SK-N-SH treated with all-trans-retinoic acid at 6 μM for 48 hours (cell line): Measurements from ENCODE around the gene PLEKHG3.

Experiments
- ATAC-seq: fragments of 200-7000 bp; cut with Tn5 transposase; 3 replicates; pipeline ENCODE4 v1.9.1; 2020; ENCODE audit warnings: mild to moderate bottlenecking, moderate library complexity
- ARNTL ChIP-seq: fragments of 450-650 bp; formaldehyde crosslinking; IDR thresholded peaks from 2 replicates; pipeline ENCODE4 v1.5.0; 2020; ENCODE audit warnings: low read depth, mild to moderate bottlenecking, moderate library complexity, borderline replicate concordance
- BACH2 ChIP-seq: fragments of 250-450 bp; sonication (Bioruptor Pico); IDR thresholded peaks from 2 replicates; pipeline ENCODE4 v1.9.0; 2021; ENCODE audit warnings: mild to moderate bottlenecking, borderline replicate concordance
- CREB5 ChIP-seq: fragments of 250-450 bp; sonication (Bioruptor Pico); IDR thresholded peaks from 2 replicates; pipeline ENCODE4 v1.5.1; 2020; ENCODE audit warnings: low read depth, mild to moderate bottlenecking, moderate library complexity
- CSDC2 ChIP-seq: fragments of 250-450 bp; sonication (Bioruptor Pico); IDR thresholded peaks from 2 replicates; pipeline ENCODE4 v1.5.0; 2020; ENCODE audit warnings: mild to moderate bottlenecking, moderate library complexity
- CSRNP3 ChIP-seq: fragments of 250-450 bp; sonication (Bioruptor Pico); IDR thresholded peaks from 2 replicates; pipeline ENCODE4 v1.5.1; 2021; ENCODE audit warnings: mild to moderate bottlenecking, moderate library complexity
- ESRRG ChIP-seq: fragments of 250-450 bp; sonication (Bioruptor Pico); IDR thresholded peaks from 2 replicates; pipeline ENCODE4 v1.6.1; 2021; ENCODE audit warnings: mild to moderate bottlenecking
- GLIS3 ChIP-seq: fragments of 250-450 bp; sonication (Bioruptor Pico); IDR thresholded peaks from 2 replicates; pipeline ENCODE4 v1.5.0; 2020; ENCODE audit warnings: mild to moderate bottlenecking, moderate library complexity
- OSR1 ChIP-seq: fragments of 250-450 bp; sonication (Bioruptor Pico); IDR thresholded peaks from 2 replicates; pipeline ENCODE4 v1.8.0; 2022; ENCODE audit warnings: moderate library complexity, mild to moderate bottlenecking, inconsistent platforms
- POU6F1 ChIP-seq: fragments of 250-450 bp; sonication (Bioruptor Pico); IDR thresholded peaks from 2 replicates; pipeline ENCODE4 v1.8.0; 2021; ENCODE audit warnings: low read depth, mild to moderate bottlenecking, moderate library complexity, borderline replicate concordance
- PPARA ChIP-seq: fragments of 250-450 bp; sonication (Bioruptor Pico); IDR thresholded peaks from 2 replicates; pipeline ENCODE4 v1.5.0; 2020; ENCODE audit warnings: mild to moderate bottlenecking, borderline replicate concordance
- RARB ChIP-seq: fragments of 250-450 bp; sonication (Bioruptor Pico); IDR thresholded peaks from 2 replicates; pipeline ENCODE4 v1.8.0; 2021; ENCODE audit warnings: mild to moderate bottlenecking, moderate library complexity
- SNAI2 ChIP-seq: fragments of 250-450 bp; sonication (Bioruptor Pico); IDR thresholded peaks from 2 replicates; pipeline ENCODE4 v1.5.0; 2020; ENCODE audit warnings: mild to moderate bottlenecking, moderate library complexity
- TOX ChIP-seq: fragments of 250-450 bp; sonication (Bioruptor Pico); IDR thresholded peaks from 2 replicates; pipeline ENCODE4 v1.8.0; 2021; ENCODE audit warnings: mild to moderate bottlenecking, moderate library complexity, borderline replicate concordance
- TSHZ2 ChIP-seq: fragments of 250-450 bp; sonication (Bioruptor Pico); IDR thresholded peaks from 2 replicates; pipeline ENCODE4 v1.5.0; 2020; ENCODE audit warnings: mild to moderate bottlenecking, moderate library complexity
- ZC3H10 ChIP-seq: fragments of 250-450 bp; sonication (Bioruptor Pico); IDR thresholded peaks from 2 replicates; pipeline ENCODE4 v1.5.1; 2021; ENCODE audit warnings: mild to moderate bottlenecking, moderate library complexity
- ZFP3 ChIP-seq: fragments of 250-450 bp; sonication (Bioruptor Pico); IDR thresholded peaks from 2 replicates; pipeline ENCODE4 v1.5.0; 2020; ENCODE audit warnings: mild to moderate bottlenecking, moderate library complexity
- ZFP30 ChIP-seq: fragments of 450-650 bp; formaldehyde crosslinking; IDR thresholded peaks from 2 replicates; pipeline ENCODE4 v1.5.0; 2022; ENCODE audit warnings: mild to moderate bottlenecking, moderate library complexity
- ZNF565 ChIP-seq: fragments of 450-650 bp; formaldehyde crosslinking; conservative IDR thresholded peaks from 2 replicates; pipeline ENCODE4 v1.5.0; 2020; ENCODE audit warnings: low read depth, mild to moderate bottlenecking, moderate library complexity
- ZNF70 ChIP-seq: fragments of 450-650 bp; formaldehyde crosslinking; IDR thresholded peaks from 2 replicates; pipeline ENCODE4 v1.5.0; 2020; ENCODE audit warnings: mild to moderate bottlenecking, moderate library complexity
- ZNF8 ChIP-seq: fragments of 450-650 bp; formaldehyde crosslinking; IDR thresholded peaks from 2 replicates; pipeline ENCODE4 v1.5.0; 2020; ENCODE audit warnings: mild to moderate bottlenecking, moderate library complexity
- TF ChIP-seq, protein P1 (sequence below): fragments of 250-450 bp; sonication (Bioruptor Pico); IDR thresholded peaks from 2 replicates; pipeline ENCODE4 v1.8.0; 2020; ENCODE audit warnings: mild to moderate bottlenecking, moderate library complexity, borderline replicate concordance

PLEKHG3 gene

DNA sequence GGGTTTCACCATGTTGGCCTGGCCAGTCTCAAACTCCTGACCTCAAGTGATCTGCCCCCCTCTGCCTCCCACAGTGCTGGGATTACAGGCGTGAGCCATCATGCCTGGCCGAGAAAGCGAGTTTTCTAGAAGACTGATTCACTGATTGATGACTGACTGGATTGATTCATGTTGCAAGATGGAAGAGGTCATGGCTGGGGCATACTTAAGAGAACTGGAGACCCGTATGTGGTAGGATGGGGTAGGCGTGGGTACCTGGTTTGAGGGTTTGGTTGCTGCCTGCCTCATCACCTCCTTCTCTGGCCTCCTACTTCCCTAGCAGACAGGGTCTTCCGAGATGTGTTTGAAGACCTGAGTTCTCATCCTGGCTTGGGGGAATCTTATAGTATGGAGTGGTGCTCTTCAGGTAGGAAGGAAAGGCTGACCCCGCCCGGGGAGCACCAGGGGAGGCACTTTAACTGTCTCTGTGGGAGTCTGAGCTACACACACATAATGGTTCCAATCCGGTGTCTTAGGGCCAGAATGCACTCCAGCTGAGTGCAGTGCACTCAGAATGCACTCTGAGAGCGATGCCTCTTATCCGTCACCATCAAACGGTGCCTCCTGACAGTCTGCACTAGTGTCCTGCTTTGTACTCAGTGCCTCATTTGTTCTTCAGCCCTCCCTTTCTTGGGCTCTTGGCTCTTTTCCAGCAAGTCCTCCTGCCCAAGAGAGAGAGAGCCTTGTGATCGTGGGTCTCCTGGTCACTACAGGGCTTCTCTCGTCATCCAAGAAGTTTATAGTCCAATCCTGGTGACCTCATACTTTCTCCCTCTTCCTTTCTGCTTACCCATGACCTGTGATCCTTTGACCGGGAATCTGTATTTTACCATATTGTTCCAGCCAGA, 19.7 kb downstream of the PLEKHG3 start:
- no peak for ATAC-seq
- no peak for TF ChIP-seq ZC3H10
- TF ChIP-seq ZFP30 (CRISPR knock-in tag) = no peak
- TF ChIP-seq OSR1 (CRISPR knock-in tag) = no peak
- TF ChIP-seq TOX (CRISPR knock-in tag) = no peak
- TF ChIP-seq POU6F1 = no peak
- TF ChIP-seq, protein P1, sequence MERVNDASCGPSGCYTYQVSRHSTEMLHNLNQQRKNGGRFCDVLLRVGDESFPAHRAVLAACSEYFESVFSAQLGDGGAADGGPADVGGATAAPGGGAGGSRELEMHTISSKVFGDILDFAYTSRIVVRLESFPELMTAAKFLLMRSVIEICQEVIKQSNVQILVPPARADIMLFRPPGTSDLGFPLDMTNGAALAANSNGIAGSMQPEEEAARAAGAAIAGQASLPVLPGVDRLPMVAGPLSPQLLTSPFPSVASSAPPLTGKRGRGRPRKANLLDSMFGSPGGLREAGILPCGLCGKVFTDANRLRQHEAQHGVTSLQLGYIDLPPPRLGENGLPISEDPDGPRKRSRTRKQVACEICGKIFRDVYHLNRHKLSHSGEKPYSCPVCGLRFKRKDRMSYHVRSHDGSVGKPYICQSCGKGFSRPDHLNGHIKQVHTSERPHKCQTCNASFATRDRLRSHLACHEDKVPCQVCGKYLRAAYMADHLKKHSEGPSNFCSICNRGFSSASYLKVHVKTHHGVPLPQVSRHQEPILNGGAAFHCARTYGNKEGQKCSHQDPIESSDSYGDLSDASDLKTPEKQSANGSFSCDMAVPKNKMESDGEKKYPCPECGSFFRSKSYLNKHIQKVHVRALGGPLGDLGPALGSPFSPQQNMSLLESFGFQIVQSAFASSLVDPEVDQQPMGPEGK = no peak
- no peak for TF ChIP-seq ZNF70 (CRISPR knock-in tag)
- TF ChIP-seq CSRNP3 (CRISPR knock-in tag) = no peak
- TF ChIP-seq RARB (CRISPR knock-in tag) = no peak
- no peak for TF ChIP-seq CREB5 (CRISPR knock-in tag)
- no peak for TF ChIP-seq ESRRG

DNA sequence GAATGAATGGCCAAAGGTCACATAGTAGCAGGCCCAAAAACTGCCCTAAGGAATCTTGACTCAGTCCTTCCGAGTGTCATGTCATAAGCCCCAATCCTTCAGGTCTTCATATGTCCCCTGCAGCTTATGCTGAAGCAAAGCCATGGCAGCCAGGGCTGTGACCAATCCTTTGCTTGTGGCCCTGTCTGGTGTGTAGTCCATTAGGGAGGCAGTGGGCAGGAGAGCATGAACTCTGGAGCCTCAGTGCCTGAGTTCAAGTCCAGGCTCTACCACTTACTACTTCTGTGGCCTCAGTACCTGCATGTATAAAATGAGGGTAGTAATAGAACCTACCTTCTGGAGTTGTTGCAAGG, 20.3 kb downstream of the PLEKHG3 start:
- TF ChIP-seq CSDC2 (CRISPR knock-in tag) = no peak
- TF ChIP-seq PPARA (CRISPR knock-in tag) = no peak
- TF ChIP-seq ZNF70 (CRISPR knock-in tag) = no peak
- no peak for TF ChIP-seq GLIS3
- no peak for TF ChIP-seq BACH2 (CRISPR knock-in tag)
- no peak for TF ChIP-seq ZNF8 (CRISPR knock-in tag)
- no peak for TF ChIP-seq OSR1 (CRISPR knock-in tag)
- TF ChIP-seq SNAI2 = no peak
- no peak for TF ChIP-seq ZC3H10
- no peak for TF ChIP-seq TSHZ2 (CRISPR knock-in tag)
- TF ChIP-seq CSRNP3 (CRISPR knock-in tag) = no peak
- no peak for ATAC-seq

- TF ChIP-seq SNAI2 = no peak
- TF ChIP-seq CSRNP3 (CRISPR knock-in tag) = no peak
- TF ChIP-seq PPARA (CRISPR knock-in tag) = no peak
- TF ChIP-seq OSR1 (CRISPR knock-in tag) = no peak
- no peak for TF ChIP-seq ARNTL (CRISPR knock-in tag)
- TF ChIP-seq GLIS3 = no peak
- no peak for TF ChIP-seq ZNF8 (CRISPR knock-in tag)
- no peak for TF ChIP-seq ZNF565 (CRISPR knock-in tag)
- no peak for TF ChIP-seq CSDC2 (CRISPR knock-in tag)
- no peak for TF ChIP-seq ZFP3
- no peak for ATAC-seq
Observed at GRCh38 chr14:64725261-64725815, 21.1 kb downstream of the PLEKHG3 start.
